Ascending aorta (tissue), 2 donors: ENCODE measurements around the gene EYA4. TPM values are rescaled to one million over a fixed set of nuclear protein-coding genes. Genes with fewer than 3 reads are reported as not detected.
"Not testable (repeated sequence)": the region's sequence is repeated elsewhere in the genome, so short reads cannot be mapped to it uniquely, and the experiment has no call there.

Experiments
- DNase-seq, 2 donors: peaks; one replicate each; pipeline ENCODE4 v3.0.0-alpha.2; 2019; ENCODE audit warnings: low spot score in 2 of 2
- H3K27ac ChIP-seq, 2 donors: fragments of 200-600 bp; sonication (generic); one replicate each; pipeline ENCODE4 v1.5.1; 2016 to 2017; ENCODE audit warnings: mild to moderate bottlenecking in 1 of 2
- H3K27me3 ChIP-seq: fragments of 200-600 bp; sonication (generic); one replicate; pipeline ENCODE4 v1.5.1; 2017
- H3K36me3 ChIP-seq, 2 donors: fragments of 200-600 bp; sonication (generic); one replicate each; pipeline ENCODE4 v1.5.1; 2016
- H3K4me1 ChIP-seq, 2 donors: fragments of 200-600 bp; sonication (generic); one replicate each; pipeline ENCODE4 v1.5.1; 2016 to 2017; ENCODE audit warnings: mild to moderate bottlenecking in 1 of 2
- H3K4me3 ChIP-seq, 2 donors: fragments of 200-600 bp; sonication (generic); one replicate each; pipeline ENCODE4 v1.5.1; 2016 to 2017; ENCODE audit warnings: mild to moderate bottlenecking in 1 of 2
- H3K9me3 ChIP-seq, 2 donors: fragments of 200-600 bp; sonication (generic); one replicate each; pipeline ENCODE4 v1.5.1; 2016
- CTCF ChIP-seq, 3 experiments: fragments of 200-600 bp in 2 of 3; fragments of 450-650 bp in 1 of 3; sonication (generic) in 2 of 3; IDR thresholded peaks; one replicate each; pipeline ENCODE4 v1.5.1; 2016 to 2019; ENCODE audit warnings: antibody characterized with exemption in 3 of 3, mild to moderate bottlenecking in 1 of 3, moderate library complexity in 1 of 3
- intact Hi-C: fragments of 100-400 bp; cut with DNase I; formaldehyde crosslinking; loops from one replicate; pipeline ENCODE4 v1.15.1; 2023
- total RNA-seq: library from RNA; depleted of rRNA; stranded (reverse); fragments of >200 nt; gene quantifications from one replicate; pipeline ENCODE4 v1.1.0, GENCODE V29; 2016

Gene EYA4
- total RNA-seq, 1 donor from 2014 or later, result 6.2 TPM

- no peak for DNase-seq
- Histone ChIP-seq H3K36me3 (no peaks in the 10 kb centered on the region), H3K4me3 (no peak overlapping the region), H3K9me3 (no peaks in the 10 kb centered on the region), H3K27me3 (no peaks in the 10 kb centered on the region), H3K27ac (peak overlapping the region in 1 of 2 donors; percentile 16), H3K4me1 (peaks cover 0 to 4% of the 10 kb centered on the region in 2 donors)
- no peak for TF ChIP-seq CTCF (IDR thresholded peaks at IDR 0.05)
- intact Hi-C loops, result loop anchor here (2.0 to 5.0 kb wide), 3 partner anchors 39 to 721 kb away; no protein-coding TSS in a partner anchor
Observed at GRCh38 chr6:133551847-133552341, 310.7 kb downstream of the EYA4 start.

- intact Hi-C loops, result loop anchor here (1.0 to 5.0 kb wide), 4 partner anchors 41 to 723 kb away; no protein-coding TSS in a partner anchor
- H3K9me3 ChIP-seq, result no peaks in the 10 kb centered on the region
- no peak for DNase-seq
- no peaks in the 10 kb centered on the region for H3K36me3 ChIP-seq
- H3K4me1 ChIP-seq, result no peaks in the 10 kb centered on the region
- no peaks in the 10 kb centered on the region for H3K27me3 ChIP-seq
- TF ChIP-seq CTCF (IDR thresholded peaks at IDR 0.05), result peak; percentile 13 to 64 (median 57)
- H3K4me3 ChIP-seq, result no peak overlapping the region
- H3K27ac ChIP-seq, result no peak overlapping the region
Observed at GRCh38 chr6:133553652-133554051, 312.5 kb downstream of the EYA4 start.

GRCh38 chr6:133554121-133554520 is 313.0 kb downstream of the EYA4 start:
- not testable (repeated sequence) for DNase-seq, H3K4me3 ChIP-seq, H3K27me3 ChIP-seq, H3K27ac ChIP-seq, H3K36me3 ChIP-seq, H3K4me1 ChIP-seq, H3K9me3 ChIP-seq
- intact Hi-C loops, result loop anchor here (5.0 kb wide), 1 partner anchor 592 kb away; no protein-coding TSS in a partner anchor

- no peak for TF ChIP-seq CTCF (IDR thresholded peaks at IDR 0.05)
- Histone ChIP-seq H3K4me1 (no peaks in the 10 kb centered on the region), H3K4me3 (no peak overlapping the region), H3K27me3 (no peaks in the 10 kb centered on the region), H3K36me3 (no peaks in the 10 kb centered on the region), H3K9me3 (peaks cover 5 to 10% of the 10 kb centered on the region in 2 donors), H3K27ac (no peak overlapping the region)
- no peak for DNase-seq
- intact Hi-C loops, result no loop called here
Observed at GRCh38 chr6:133555685-133556084, 314.5 kb downstream of the EYA4 start.

- H3K4me1 ChIP-seq, result no peaks in the 10 kb centered on the region
- H3K36me3 ChIP-seq, result no peaks in the 10 kb centered on the region
- H3K9me3 ChIP-seq, result peaks cover 5 to 10% of the 10 kb centered on the region in 2 donors
- no peak for TF ChIP-seq CTCF (IDR thresholded peaks at IDR 0.05)
- no peaks in the 10 kb centered on the region for H3K27me3 ChIP-seq
- H3K27ac ChIP-seq, result no peak overlapping the region
- DNase-seq, result no peak
- intact Hi-C loops, result no loop called here
- H3K4me3 ChIP-seq, result no peak overlapping the region
Observed at GRCh38 chr6:133559926-133560325, 318.8 kb downstream of the EYA4 start.

- no peaks in the 10 kb centered on the region for H3K9me3 ChIP-seq
- H3K4me1 ChIP-seq, result no peaks in the 10 kb centered on the region
- no peak for DNase-seq
- H3K27ac ChIP-seq, result no peak overlapping the region
- intact Hi-C loops, result loop anchor here (2.0 kb wide), 1 partner anchor 529 kb away; no protein-coding TSS in a partner anchor
- H3K4me3 ChIP-seq, result no peak overlapping the region
- no peak for TF ChIP-seq CTCF (IDR thresholded peaks at IDR 0.05)
- no peaks in the 10 kb centered on the region for H3K36me3 ChIP-seq
- no peaks in the 10 kb centered on the region for H3K27me3 ChIP-seq
Observed at GRCh38 chr6:133567636-133568035, 326.5 kb downstream of the EYA4 start.
